H9 (cell line): ENCODE data around the gene LDLRAD4. TPM values are rescaled to one million over a fixed set of nuclear protein-coding genes. Genes with fewer than 3 reads are reported as not detected.

Experiments used
- DNase-seq: peaks from one replicate; pipeline ENCODE4 v3.0.0-alpha.2; 2017
- H2AFZ ChIP-seq: one replicate; pipeline ENCODE4 v1.6.1; 2013; ENCODE audit warnings: mild to moderate bottlenecking, low read length, control low read depth, moderate library complexity
- H2AK5ac ChIP-seq: 2 replicates; pipeline ENCODE4 v1.6.1; 2013; ENCODE audit warnings: low read length, control low read depth, mixed read lengths; ENCODE audit not compliant: insufficient read length
- H2BK120ac ChIP-seq: one replicate; pipeline ENCODE4 v1.6.1; 2013; ENCODE audit warnings: low read depth, mild to moderate bottlenecking, low read length, control low read depth, inconsistent platforms; ENCODE audit not compliant: poor library complexity, severe bottlenecking
- H2BK12ac ChIP-seq: 2 replicates; pipeline ENCODE4 v1.6.1; 2013; ENCODE audit warnings: low read length, control low read depth, mixed read lengths, low read depth; ENCODE audit not compliant: insufficient read length
- H2BK15ac ChIP-seq: 2 replicates; pipeline ENCODE4 v1.6.1; 2013; ENCODE audit warnings: low read depth, low read length, control low read depth
- H2BK20ac ChIP-seq: one replicate; pipeline ENCODE4 v1.6.1; 2013; ENCODE audit warnings: low read depth, mild to moderate bottlenecking, low read length, control low read depth, inconsistent platforms; ENCODE audit not compliant: poor library complexity, severe bottlenecking
- H2BK5ac ChIP-seq: 2 replicates; pipeline ENCODE4 v1.6.1; 2013; ENCODE audit warnings: low read length, control low read depth, mixed read lengths; ENCODE audit not compliant: insufficient read length
- H3K14ac ChIP-seq: 2 replicates; pipeline ENCODE4 v1.6.1; 2013; ENCODE audit warnings: low read length, control low read depth; ENCODE audit not compliant: insufficient read depth
- H3K18ac ChIP-seq: 2 replicates; pipeline ENCODE4 v1.6.1; 2013; ENCODE audit warnings: low read depth, mild to moderate bottlenecking, mixed read lengths, low read length, control low read depth; ENCODE audit not compliant: insufficient read length
- H3K23ac ChIP-seq: 2 replicates; pipeline ENCODE4 v1.6.1; 2013; ENCODE audit warnings: low read length, control low read depth, mixed read lengths, low read depth; ENCODE audit not compliant: insufficient read length
- H3K23me2 ChIP-seq: 2 replicates; pipeline ENCODE4 v1.6.1; 2013; ENCODE audit warnings: low read depth, mild to moderate bottlenecking, mixed read lengths, low read length, control low read depth; ENCODE audit not compliant: insufficient read length, poor library complexity, severe bottlenecking
- H3K27ac ChIP-seq: 2 replicates; pipeline ENCODE4 v1.5.1; 2013; ENCODE audit warnings: low read length, control low read depth, mixed read lengths, low read depth; ENCODE audit not compliant: insufficient read length
- H3K27me3 ChIP-seq: 2 replicates; pipeline ENCODE4 v1.6.1; 2013; ENCODE audit warnings: low read length, control low read depth, inconsistent platforms; ENCODE audit not compliant: insufficient read depth
- H3K4ac ChIP-seq: 2 replicates; pipeline ENCODE4 v1.6.1; 2013; ENCODE audit warnings: low read depth, mild to moderate bottlenecking, control low read depth, inconsistent platforms, low read length, moderate library complexity
- H3K4me1 ChIP-seq: 2 replicates; pipeline ENCODE4 v1.6.1; 2013; ENCODE audit warnings: low read length, control low read depth, inconsistent platforms; ENCODE audit not compliant: insufficient read depth
- H3K4me2 ChIP-seq: 2 replicates; pipeline ENCODE4 v1.6.1; 2013; ENCODE audit warnings: low read length, control low read depth, mixed read lengths; ENCODE audit not compliant: insufficient read length, insufficient read depth
- H3K56ac ChIP-seq: 2 replicates; pipeline ENCODE4 v1.6.1; 2013; ENCODE audit warnings: low read depth, mild to moderate bottlenecking, mixed read lengths, low read length, control low read depth; ENCODE audit not compliant: insufficient read length
- H3K79me1 ChIP-seq: 2 replicates; pipeline ENCODE4 v1.6.1; 2013; ENCODE audit warnings: low read depth, mild to moderate bottlenecking, moderate library complexity, low read length, control low read depth, inconsistent platforms; ENCODE audit not compliant: insufficient read depth, poor library complexity, severe bottlenecking
- H3K79me2 ChIP-seq: 2 replicates; pipeline ENCODE4 v1.6.1; 2013; ENCODE audit warnings: low read length, control low read depth, inconsistent platforms; ENCODE audit not compliant: insufficient read depth
- H3K9ac ChIP-seq: 2 replicates; pipeline ENCODE4 v1.6.1; 2013; ENCODE audit warnings: low read length, control low read depth, mixed read lengths; ENCODE audit not compliant: insufficient read length; ENCODE audit errors: extremely low read depth
- H3K9me3 ChIP-seq: one replicate; pipeline ENCODE4 v1.6.1; 2013; ENCODE audit warnings: low read depth, low read length, inconsistent platforms; ENCODE audit not compliant: control insufficient read depth
- H3T11ph ChIP-seq: one replicate; pipeline ENCODE4 v1.6.1; 2013; ENCODE audit warnings: mild to moderate bottlenecking, low read length, control low read depth, inconsistent platforms
- H4K20me1 ChIP-seq: one replicate; pipeline ENCODE4 v1.6.1; 2013; ENCODE audit not compliant: control insufficient read depth, insufficient read length, insufficient read depth
- H4K5ac ChIP-seq: 2 replicates; pipeline ENCODE4 v1.6.1; 2013; ENCODE audit warnings: low read depth, mild to moderate bottlenecking, mixed read lengths, low read length, control low read depth; ENCODE audit not compliant: insufficient read length
- H4K8ac ChIP-seq: replicated peaks from 2 replicates; pipeline ENCODE4 v1.6.1; 2013; ENCODE audit warnings: low read length, control low read depth, mixed read lengths, low read depth; ENCODE audit not compliant: insufficient read length
- H4K91ac ChIP-seq: 2 replicates; pipeline ENCODE4 v1.6.1; 2013; ENCODE audit warnings: low read depth, mild to moderate bottlenecking, moderate library complexity, mixed read lengths, low read length, control low read depth; ENCODE audit not compliant: insufficient read length
- H3K27ac Mint-ChIP-seq, 3 experiments: 2 replicates in 2 of 3; 3 replicates in 1 of 3; pipeline ENCODE4 v1.8.0; 2020 to 2021; ENCODE audit warnings: mixed read lengths in 3 of 3, mild to moderate bottlenecking in 1 of 3, moderate library complexity in 1 of 3
- H3K27me3 Mint-ChIP-seq: 2 replicates; pipeline ENCODE4 v1.8.0; 2021; ENCODE audit warnings: low read depth, mild to moderate bottlenecking, moderate library complexity, mixed read lengths
- H3K36me3 Mint-ChIP-seq, 3 experiments: 2 replicates in 2 of 3; 3 replicates in 1 of 3; pipeline ENCODE4 v1.8.0; 2020 to 2021; ENCODE audit warnings: low read depth in 3 of 3, mixed read lengths in 3 of 3; ENCODE audit not compliant: insufficient read depth in 1 of 3
- H3K4me1 Mint-ChIP-seq, 2 experiments: 2 replicates each; pipeline ENCODE4 v1.8.0; 2020; ENCODE audit warnings: mixed read lengths in 2 of 2
- H3K4me3 Mint-ChIP-seq, 2 experiments: 2 replicates in 1 of 2; 3 replicates in 1 of 2; pipeline ENCODE4 v1.8.0; 2020 to 2021; ENCODE audit warnings: mild to moderate bottlenecking in 2 of 2, mixed read lengths in 2 of 2, moderate library complexity in 1 of 2
- H3K9me3 Mint-ChIP-seq, 2 experiments: 2 replicates in 1 of 2; 3 replicates in 1 of 2; pipeline ENCODE4 v1.8.0; 2020; ENCODE audit warnings: mild to moderate bottlenecking in 2 of 2, mixed read lengths in 2 of 2, moderate library complexity in 1 of 2
- WGBS: extraction: QIAGEN DNeasy Blood & Tissue Kit; methylation state at CpG from one replicate; pipeline ENCODE4 v1.1.7; 2013; ENCODE audit warnings: missing lambda C conversion rate, low lambda C conversion rate, mixed read lengths; ENCODE audit not compliant: insufficient read length; ENCODE audit errors: extremely low coverage; 5-methylcytosine and 5-hydroxymethylcytosine counted together
- total RNA-seq: library from RNA; stranded (reverse); gene quantifications from 2 replicates; pipeline ENCODE4 v1.2.1, GENCODE V29; 2021
- TF ChIP-seq, protein P1 (sequence below): fragments of 200-600 bp; sonication (generic); conservative IDR thresholded peaks from 3 replicates; pipeline ENCODE4 v1.8.0; 2021; ENCODE audit warnings: antibody characterized with exemption, mild to moderate bottlenecking

Gene LDLRAD4
- total RNA-seq, 1 experiment from 2014 or later = 3.9 TPM

GRCh38 chr18:13262839-13263691 lies 44.5 kb downstream of the LDLRAD4 start:
- Histone ChIP-seq H2BK5ac (no peak overlapping the region), H2BK15ac (no peak overlapping the region), H3K18ac (no peak overlapping the region), H3K9me3 (no peaks in the 10 kb centered on the region), H3K23me2 (peaks cover 3% of the 10 kb centered on the region), H4K8ac (no peak overlapping the region), H2AFZ (no peak overlapping the region), H3K79me2 (no peaks in the 10 kb centered on the region), H2BK120ac (no peak overlapping the region), H3K4me2 (no peak overlapping the region), H3K14ac (no peak overlapping the region), H3K27ac (no peak overlapping the region), H4K20me1 (no peaks in the 10 kb centered on the region), H3K23ac (no peak overlapping the region), H3K27me3 (no peaks in the 10 kb centered on the region), H3K56ac (no peak overlapping the region), H2AK5ac (no peak overlapping the region), H3K4me1 (no peaks in the 10 kb centered on the region), H3T11ph (no peak overlapping the region), H2BK12ac (no peak overlapping the region), H3K9ac (no peak overlapping the region), H4K5ac (no peak overlapping the region), H3K79me1 (no peaks in the 10 kb centered on the region), H2BK20ac (no peak overlapping the region), H4K91ac (no peak overlapping the region), H3K4ac (no peak overlapping the region)
- Mint-ChIP-seq H3K27me3 (peaks cover 3% of the 10 kb centered on the region), H3K4me1 (peaks cover 25 to 31% of the 10 kb centered on the region in 2 experiments), H3K4me3 (no peak overlapping the region), H3K9me3 (no peaks in the 10 kb centered on the region), H3K36me3 (no peaks in the 10 kb centered on the region), H3K27ac (peak overlapping the region in 1 of 3 experiments; percentile 81; a peak in 1 of 7 replicates)
- DNase-seq = peak; percentile 5
- TF ChIP-seq, protein P1, sequence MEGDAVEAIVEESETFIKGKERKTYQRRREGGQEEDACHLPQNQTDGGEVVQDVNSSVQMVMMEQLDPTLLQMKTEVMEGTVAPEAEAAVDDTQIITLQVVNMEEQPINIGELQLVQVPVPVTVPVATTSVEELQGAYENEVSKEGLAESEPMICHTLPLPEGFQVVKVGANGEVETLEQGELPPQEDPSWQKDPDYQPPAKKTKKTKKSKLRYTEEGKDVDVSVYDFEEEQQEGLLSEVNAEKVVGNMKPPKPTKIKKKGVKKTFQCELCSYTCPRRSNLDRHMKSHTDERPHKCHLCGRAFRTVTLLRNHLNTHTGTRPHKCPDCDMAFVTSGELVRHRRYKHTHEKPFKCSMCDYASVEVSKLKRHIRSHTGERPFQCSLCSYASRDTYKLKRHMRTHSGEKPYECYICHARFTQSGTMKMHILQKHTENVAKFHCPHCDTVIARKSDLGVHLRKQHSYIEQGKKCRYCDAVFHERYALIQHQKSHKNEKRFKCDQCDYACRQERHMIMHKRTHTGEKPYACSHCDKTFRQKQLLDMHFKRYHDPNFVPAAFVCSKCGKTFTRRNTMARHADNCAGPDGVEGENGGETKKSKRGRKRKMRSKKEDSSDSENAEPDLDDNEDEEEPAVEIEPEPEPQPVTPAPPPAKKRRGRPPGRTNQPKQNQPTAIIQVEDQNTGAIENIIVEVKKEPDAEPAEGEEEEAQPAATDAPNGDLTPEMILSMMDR = no peak
- no CpG with 5 or more reads among the region's 50 CpGs for WGBS
